ENCODE results near the gene LY6G6F. TPM values are rescaled to one million over a fixed set of nuclear protein-coding genes. Genes with fewer than 3 reads are reported as not detected.

LY6G6F gene
- total RNA-seq, 1 donor from 2014 or later: not detected

DNA sequence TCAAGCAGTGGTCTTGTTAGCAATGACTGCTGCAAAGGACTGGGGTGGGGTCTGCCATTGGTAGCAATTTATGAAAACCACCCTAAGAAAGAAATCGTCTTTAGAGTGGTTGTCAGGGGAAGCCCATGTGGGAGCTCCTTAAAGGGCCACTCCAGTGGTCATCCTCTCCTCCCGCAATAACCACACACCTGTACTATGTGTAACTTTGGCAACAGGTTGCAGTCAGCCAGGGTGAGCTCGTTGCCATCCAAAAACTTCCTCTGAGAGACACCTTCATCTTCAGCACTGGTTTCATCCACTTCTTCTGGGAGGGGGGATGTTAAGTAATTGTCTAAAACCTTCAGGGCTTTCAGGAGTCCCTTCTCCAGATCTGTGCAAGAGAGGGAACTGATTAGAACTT lies 25.4 kb downstream of the LY6G6F start:
- ATAC-seq: no peak
- intact Hi-C loops (cut with DNase I): loop anchor here (10.0 kb wide), 1 partner anchor 163 kb away; the partner anchor contains the start of gene EHMT2

GRCh38 chr6:31733734-31734133 lies 27.1 kb downstream of the LY6G6F start:
- ATAC-seq (no peak), DNase-seq (ENCODE audit: low spot score) (no peak)
- intact Hi-C loops (cut with DNase I): loop anchor here (10.0 kb wide), 1 partner anchor 161 kb away; the partner anchor contains the start of gene EHMT2

More for the DNA sequence above, 25.4 kb downstream of the LY6G6F start:
- DNase-seq (ENCODE audit: low spot score): no peak

GRCh38 chr6:31734247-31734820 lies 27.7 kb downstream of the LY6G6F start:
- ATAC-seq (no peak), DNase-seq (ENCODE audit: low spot score) (no peak)
- intact Hi-C loops (cut with DNase I): loop anchor here (10.0 kb wide), 1 partner anchor 160 kb away; the partner anchor contains the start of gene EHMT2

DNA sequence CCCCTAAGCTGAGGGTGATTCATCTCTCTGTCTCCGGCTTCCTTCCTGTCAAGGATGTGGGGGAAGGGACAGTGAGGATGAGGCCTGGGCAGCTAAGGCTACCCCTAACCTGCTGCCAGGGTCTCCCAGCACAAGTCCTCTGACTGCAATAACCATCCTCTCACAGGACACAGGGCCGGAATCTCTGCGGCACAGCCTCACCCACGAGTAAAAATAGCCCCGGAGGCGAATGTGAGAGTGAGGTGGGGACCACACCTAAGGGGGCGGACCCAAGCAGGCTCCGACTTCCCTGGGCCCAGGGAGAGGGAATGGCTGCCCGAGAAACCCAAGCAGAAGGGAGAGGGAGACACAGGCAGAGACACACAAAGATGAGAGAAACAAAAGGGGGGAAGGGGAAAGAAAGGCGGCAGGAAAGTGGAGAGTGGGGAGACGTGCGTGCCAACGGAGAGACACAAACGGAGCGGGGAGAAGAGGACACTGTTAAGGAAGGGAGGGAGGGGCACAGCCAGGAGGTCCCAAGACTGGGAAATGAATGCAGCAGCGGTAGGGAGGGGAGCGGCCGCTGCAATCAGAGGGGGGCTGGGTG lies 28.2 kb downstream of the LY6G6F start:
- intact Hi-C loops (cut with DNase I): loop anchor here (10.0 kb wide), 1 partner anchor 160 kb away; the partner anchor contains the start of gene EHMT2
- no peak for ATAC-seq
- no peak for DNase-seq (ENCODE audit: low spot score)

DNA sequence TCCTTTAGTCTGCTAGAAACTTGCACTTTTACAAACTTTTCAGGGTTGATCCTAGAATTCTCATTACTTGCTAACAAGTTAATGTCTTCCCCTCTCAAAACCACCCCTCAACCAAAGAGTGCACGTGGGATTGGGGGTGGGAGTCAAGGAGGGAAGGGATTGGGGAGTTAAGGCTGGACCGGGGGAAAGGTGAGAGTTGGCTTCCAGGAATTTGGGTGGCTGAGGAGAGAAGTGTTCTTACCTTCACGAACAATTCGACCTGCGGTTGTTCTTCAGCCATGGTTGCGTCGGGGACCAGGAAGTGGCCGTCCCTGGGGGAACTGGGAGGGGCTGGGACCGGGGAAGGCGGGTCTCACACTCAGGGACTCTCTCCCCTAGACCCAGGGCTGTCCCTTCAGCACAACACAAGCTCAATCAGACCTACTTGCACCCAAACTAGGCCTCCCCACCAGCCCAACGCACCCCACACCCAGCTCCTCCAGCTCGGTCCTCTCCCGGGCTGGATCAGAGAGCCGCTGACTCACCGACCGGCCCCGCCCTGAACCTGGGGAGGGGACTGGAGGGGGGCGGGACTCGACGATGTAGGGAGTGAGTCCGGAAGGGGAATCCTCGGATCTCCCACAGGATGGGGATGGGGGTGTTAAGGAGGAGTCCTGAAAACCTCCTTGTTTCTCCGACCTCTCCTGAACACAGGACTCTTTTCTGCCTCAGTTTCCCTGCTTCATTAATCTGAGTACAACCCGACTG lies 29.5 kb downstream of the LY6G6F start, which contains the start of gene CLIC1:
CLIC1 (minus strand) TSS at position 510 of the 747 bp plus-strand sequence; CDS start at position 280, 230 bp downstream.
- intact Hi-C loops (cut with DNase I): loop anchor here (10.0 kb wide), 1 partner anchor 159 kb away; the partner anchor contains the start of gene EHMT2
- ATAC-seq: peak; percentile 81
- DNase-seq (ENCODE audit: low spot score): peak; percentile 93

DNA sequence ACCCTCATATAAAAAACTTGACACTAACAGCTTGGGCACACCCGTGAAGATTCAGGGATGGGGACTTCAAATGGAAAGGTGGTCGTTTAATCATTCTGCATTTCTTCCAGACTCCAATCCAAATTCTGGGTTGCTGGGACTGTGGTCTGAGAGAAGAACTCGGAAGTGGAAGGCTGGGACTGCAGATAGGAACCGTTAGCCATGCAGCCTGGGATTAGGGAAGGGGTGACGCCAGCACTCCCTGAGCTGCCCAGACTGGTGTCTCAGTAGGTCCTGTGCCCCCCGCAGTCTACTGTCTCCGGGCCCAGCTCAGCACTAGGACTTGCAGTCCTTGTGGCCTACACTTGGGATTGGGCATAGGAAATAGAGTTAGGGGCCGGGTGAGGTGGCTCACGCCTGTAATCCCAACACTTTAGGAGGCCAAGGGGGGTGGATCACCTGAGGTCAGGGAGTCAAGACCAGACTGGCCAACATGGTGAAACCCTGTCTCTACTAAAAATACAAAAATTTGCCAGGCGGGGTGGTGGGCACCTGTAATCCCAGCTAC lies 30.2 kb downstream of the LY6G6F start:
- intact Hi-C loops (cut with DNase I): loop anchor here (10.0 kb wide), 1 partner anchor 158 kb away; the partner anchor contains the start of gene EHMT2
- ATAC-seq (no peak), DNase-seq (ENCODE audit: low spot score) (no peak)

DNA sequence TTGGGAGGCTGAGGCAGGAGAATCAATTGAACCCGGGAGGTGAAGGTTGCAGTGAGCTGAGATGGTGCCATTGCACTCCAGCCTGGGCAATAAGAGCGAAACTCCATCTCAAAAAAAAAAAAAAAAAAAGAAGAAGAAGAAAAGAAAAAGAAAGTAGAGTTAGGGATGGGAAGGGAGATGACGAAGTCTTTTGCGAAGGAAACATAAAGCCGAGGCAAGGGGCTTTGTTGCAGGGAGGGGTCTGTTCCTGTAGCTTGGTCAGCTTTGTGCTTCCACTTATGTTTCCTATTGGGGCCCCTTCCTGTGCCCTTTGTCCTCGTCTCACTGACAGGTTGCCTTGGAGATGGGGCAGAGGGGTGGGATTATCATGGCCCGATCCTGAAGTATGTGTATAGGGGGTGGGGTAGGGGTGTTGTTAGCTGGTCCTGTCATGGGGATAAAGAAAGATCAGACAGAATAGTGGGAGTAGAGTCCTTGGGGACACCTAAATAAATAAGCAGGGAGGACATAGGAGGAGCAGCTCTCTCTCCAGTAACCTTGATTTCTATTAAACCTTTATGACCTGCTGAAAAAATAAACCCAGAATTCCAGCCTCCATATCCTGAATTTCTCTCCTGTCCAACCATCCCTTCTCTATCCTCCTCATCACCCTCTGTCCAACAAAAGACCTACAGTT lies 30.8 kb downstream of the LY6G6F start:
- DNase-seq (ENCODE audit: low spot score): no peak
- no peak for ATAC-seq
- intact Hi-C loops (cut with DNase I): loop anchor here (10.0 kb wide), 1 partner anchor 157 kb away; the partner anchor contains the start of gene EHMT2

- ATAC-seq (peak; percentile 7), DNase-seq (ENCODE audit: low spot score) (no peak)
- intact Hi-C loops (cut with DNase I): loop anchor here (10.0 kb wide), 1 partner anchor 157 kb away; the partner anchor contains the start of gene EHMT2
These were observed 31.6 kb downstream of the LY6G6F start for GRCh38 chr6:31737991-31738979.

DNA sequence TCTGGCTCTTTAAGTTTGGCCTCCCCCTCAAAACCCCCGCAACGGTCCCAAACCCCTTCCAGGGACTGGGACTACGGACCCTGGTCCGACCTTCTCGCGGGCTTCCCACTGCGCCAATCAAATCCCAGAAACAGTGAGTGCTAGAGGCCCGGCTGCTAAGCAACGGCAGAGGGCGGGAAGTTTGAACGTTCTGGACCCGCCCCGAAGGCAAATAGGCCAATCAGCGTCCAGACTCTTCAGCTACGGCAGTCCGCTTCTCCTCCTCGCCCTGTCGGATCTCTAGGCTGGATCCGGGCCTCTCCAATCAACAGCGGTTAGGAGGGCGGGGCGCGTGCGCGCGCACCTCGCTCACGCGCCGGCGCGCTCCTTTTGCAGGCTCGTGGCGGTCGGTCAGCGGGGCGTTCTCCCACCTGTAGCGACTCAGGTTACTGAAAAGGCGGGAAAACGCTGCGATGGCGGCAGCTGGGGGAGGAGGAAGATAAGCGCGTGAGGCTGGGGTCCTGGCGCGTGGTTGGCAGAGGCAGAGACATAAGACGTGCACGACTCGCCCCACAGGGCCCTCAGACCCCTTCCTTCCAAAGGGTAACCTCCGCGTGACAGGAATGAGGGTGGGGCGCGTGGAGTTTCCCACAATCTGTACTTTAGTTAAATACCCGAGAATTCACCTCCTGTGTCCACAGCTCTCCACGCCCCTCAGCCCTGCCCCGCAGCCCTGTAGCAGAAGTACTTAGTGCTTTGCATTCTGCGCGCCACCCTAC lies 33.2 kb downstream of the LY6G6F start, which contains the start of gene MSH5:
MSH5 (plus strand) TSS at position 367 of the 758 bp plus-strand sequence. CDS start 462 bp downstream, outside the sequence.
- intact Hi-C loops (cut with DNase I): loop anchor here (10.0 kb wide), 1 partner anchor 155 kb away; the partner anchor contains the start of gene EHMT2
- ATAC-seq: peak; percentile 95
- peak; percentile 98 for DNase-seq (ENCODE audit: low spot score)

GRCh38 chr6:31740397-31741223 lies 33.9 kb downstream of the LY6G6F start:
- intact Hi-C loops (cut with DNase I): no loop called here
- ATAC-seq: peak; percentile 1
- DNase-seq (ENCODE audit: low spot score): no peak

- ATAC-seq: no peak
- intact Hi-C loops (cut with DNase I): no loop called here
- DNase-seq (ENCODE audit: low spot score): no peak
These were observed 35.1 kb downstream of the LY6G6F start for GRCh38 chr6:31741815-31742214.

GRCh38 chr6:31742894-31743293 lies 36.2 kb downstream of the LY6G6F start:
- ATAC-seq (no peak), DNase-seq (ENCODE audit: low spot score) (no peak)
- intact Hi-C loops (cut with DNase I): no loop called here

DNA sequence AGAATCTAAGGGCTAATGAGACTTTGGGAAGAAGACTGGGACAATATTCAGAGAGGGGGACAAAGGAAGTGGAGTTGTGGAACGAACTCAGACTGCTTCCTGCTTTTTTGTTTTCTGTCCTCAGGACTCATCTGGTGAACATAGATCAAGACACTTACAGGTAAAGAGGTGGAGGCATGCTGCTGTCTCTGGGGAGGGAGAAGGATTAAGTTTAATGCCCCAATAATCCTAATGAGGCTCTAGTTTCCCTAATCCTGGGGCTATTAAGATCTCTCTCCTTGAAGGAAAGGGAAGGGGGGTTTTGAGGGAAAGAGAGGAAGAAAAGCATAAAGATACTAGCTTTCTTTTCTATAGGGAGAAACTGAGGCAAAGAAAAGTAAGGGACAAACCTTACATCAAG lies 37.8 kb downstream of the LY6G6F start:
- DNase-seq (ENCODE audit: low spot score) (no peak), ATAC-seq (no peak)
- intact Hi-C loops (cut with DNase I): no loop called here

- DNase-seq (ENCODE audit: low spot score) (no peak), ATAC-seq (no peak)
- intact Hi-C loops (cut with DNase I): no loop called here
These were observed 42.8 kb downstream of the LY6G6F start for GRCh38 chr6:31749301-31750036.

DNA sequence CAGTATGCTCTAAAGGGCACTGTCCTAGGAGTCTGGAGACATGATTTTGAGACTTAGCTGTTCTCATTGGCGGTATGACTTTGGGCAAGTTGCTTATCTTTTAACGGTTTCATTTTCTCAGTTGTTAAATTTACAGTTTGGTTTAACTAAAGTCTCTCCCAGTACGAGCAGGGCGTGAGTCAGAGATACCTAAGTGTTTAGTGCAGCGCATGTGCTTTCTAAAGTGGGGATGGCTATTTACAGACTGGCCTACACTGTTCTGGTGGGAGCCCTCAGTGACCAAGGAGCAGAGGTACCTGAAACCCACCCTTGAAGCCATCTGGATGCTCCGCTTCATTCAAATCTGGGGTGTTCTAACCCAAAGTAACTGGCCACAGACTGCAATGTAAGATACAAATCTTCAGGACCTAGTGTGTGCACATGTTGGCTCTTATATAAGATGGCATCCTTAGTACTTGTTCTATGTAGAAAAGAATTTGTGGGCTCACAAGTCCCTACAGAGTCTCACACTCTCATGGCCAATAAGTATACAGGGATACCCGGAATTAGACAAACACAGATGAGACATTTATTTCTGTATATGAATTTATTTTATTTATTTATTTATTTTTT lies 43.9 kb downstream of the LY6G6F start:
- intact Hi-C loops (cut with DNase I): no loop called here
- DNase-seq (ENCODE audit: low spot score): no peak
- ATAC-seq: no peak
